Epithelial cell of esophagus (primary cell): ENCODE data around the gene GPX3.

Source experiments
- DNase-seq: peaks from one replicate; pipeline ENCODE4 v3.0.0; 2010; ENCODE audit warnings: low read depth
- H3K4me3 ChIP-seq: 2 replicates; pipeline ENCODE4 v1.5.1; 2011; ENCODE audit warnings: mild to moderate bottlenecking, low read length, control low read depth
- TF ChIP-seq, protein P1 (sequence below): IDR thresholded peaks from 2 replicates; pipeline ENCODE4 v1.5.1; 2011; ENCODE audit warnings: low read depth, mild to moderate bottlenecking, low read length, control low read depth, inconsistent platforms; ENCODE audit not compliant: insufficient read depth; ENCODE audit errors: missing control alignments

Gene GPX3

DNA sequence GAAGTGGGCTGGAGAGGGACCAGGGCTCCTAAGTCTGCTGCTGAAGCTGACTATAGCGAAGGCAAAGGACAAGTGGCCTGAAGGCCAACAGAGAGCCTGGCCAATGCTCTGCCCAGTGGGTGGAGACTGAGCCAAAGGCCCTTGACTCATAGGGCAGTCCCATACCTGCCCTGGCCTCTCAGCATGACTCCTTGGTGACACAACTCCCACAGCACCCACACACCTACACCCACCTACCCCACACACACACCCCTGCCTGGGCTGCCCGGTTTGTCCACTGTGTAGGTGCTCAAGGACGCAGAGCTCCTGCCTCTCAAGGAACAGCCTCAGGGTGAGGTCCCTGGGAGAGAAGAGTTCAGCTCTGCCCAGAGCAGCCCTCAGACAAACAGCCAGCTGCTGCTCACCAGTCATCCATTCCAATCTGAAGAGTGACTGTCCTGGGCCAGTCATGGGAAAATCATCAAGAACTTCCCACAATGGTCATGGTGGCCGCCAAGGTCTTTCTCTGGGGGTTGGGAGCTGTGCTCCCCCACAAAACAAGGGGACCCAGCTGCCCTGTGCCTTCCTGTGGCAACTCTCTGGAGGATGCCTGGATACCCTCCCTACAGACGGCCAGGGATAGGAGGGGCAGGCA, 55.4 kb downstream of the GPX3 start:
- peak; percentile 89 for DNase-seq
- TF ChIP-seq, protein P1, sequence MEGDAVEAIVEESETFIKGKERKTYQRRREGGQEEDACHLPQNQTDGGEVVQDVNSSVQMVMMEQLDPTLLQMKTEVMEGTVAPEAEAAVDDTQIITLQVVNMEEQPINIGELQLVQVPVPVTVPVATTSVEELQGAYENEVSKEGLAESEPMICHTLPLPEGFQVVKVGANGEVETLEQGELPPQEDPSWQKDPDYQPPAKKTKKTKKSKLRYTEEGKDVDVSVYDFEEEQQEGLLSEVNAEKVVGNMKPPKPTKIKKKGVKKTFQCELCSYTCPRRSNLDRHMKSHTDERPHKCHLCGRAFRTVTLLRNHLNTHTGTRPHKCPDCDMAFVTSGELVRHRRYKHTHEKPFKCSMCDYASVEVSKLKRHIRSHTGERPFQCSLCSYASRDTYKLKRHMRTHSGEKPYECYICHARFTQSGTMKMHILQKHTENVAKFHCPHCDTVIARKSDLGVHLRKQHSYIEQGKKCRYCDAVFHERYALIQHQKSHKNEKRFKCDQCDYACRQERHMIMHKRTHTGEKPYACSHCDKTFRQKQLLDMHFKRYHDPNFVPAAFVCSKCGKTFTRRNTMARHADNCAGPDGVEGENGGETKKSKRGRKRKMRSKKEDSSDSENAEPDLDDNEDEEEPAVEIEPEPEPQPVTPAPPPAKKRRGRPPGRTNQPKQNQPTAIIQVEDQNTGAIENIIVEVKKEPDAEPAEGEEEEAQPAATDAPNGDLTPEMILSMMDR = no peak
- H3K4me3 ChIP-seq = no peak overlapping the region

DNA sequence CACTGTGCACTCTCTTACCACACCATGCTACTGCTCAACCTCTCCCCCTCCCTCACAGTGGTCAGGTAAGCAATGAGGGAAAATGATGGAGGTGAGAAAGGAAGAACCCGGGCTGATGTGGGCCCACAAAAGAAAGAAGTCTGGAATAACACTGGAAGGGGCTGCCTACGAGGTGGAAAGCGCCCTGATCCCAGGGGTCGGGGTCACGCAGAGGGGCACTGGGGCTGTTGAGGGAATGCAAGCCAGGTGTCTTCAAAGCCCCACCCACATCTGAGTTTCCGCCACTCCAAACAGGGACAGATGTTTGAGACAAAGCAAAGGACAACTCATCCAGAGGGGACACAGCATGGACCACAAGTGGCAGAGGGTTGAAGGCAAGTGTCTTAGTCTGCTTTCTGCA, 56.2 kb downstream of the GPX3 start:
- TF ChIP-seq, protein P1 = no peak
- H3K4me3 ChIP-seq = no peak overlapping the region
- DNase-seq = no peak

DNA sequence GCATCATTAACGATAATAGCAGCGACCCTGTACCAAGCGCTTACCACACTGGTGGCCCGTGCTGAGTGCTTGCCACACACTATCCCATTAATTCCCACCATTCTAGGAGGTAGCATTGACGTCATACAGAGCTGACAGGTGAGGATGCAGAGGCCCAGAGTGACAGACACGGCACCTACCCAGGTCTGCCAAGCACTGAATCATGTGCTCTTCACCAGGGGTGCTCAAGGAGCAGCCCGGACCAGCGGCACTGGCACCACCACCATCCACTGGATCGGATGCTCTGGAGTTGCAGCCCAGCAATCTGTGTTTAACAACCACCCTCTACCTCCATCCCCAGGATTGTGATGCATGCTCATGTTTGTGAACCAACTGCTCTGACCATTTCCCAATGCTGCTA, 57.0 kb downstream of the GPX3 start:
- TF ChIP-seq, protein P1 = no peak
- no peak overlapping the region for H3K4me3 ChIP-seq
- no peak for DNase-seq

DNA sequence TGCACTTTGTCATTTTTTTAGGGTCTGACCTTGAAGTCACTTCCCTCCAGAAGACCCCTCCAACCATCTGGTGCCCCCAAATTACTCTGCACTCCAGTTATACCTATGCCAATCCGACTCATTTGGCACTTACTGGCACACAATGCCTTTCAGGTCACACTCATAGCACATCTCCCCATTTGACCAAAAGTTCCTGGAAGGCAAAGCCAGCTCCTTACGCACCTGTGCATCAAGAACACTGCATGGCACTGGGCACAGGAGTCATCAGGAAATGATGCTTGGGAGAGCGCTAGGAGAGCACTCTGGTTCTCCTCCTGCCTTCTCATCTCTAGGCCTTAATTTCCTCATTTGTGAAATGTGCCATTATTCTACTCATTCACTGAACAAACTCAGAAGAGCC, 57.6 kb downstream of the GPX3 start:
- DNase-seq = no peak
- TF ChIP-seq, protein P1 = no peak
- no peak overlapping the region for H3K4me3 ChIP-seq
